HepG2 (cell line): ENCODE results near the gene RNF114. TPM values are rescaled to one million over a fixed set of nuclear protein-coding genes. Genes with fewer than 3 reads are reported as not detected.

ENCODE experiments used
- CBX5 ChIP-seq: sonication (generic); formaldehyde crosslinking; IDR thresholded peaks from 2 replicates; pipeline ENCODE4 v1.4.0; 2020; ENCODE audit warnings: missing genetic modification reagents, borderline replicate concordance
- DMTF1 ChIP-seq: sonication (generic); formaldehyde crosslinking; IDR thresholded peaks from 2 replicates; pipeline ENCODE4 v1.4.0; 2020; ENCODE audit warnings: mild to moderate bottlenecking, missing genetic modification reagents
- ERF ChIP-seq: IDR thresholded peaks from 2 replicates; pipeline ENCODE4 v1.6.1; 2018; ENCODE audit warnings: missing biosample characterization, missing genetic modification reagents
- FIP1L1 ChIP-seq: fragments of 200-400 bp; formaldehyde crosslinking; IDR thresholded peaks from 2 replicates; pipeline ENCODE4 v1.6.1; 2018; ENCODE audit warnings: low read depth, mild to moderate bottlenecking, low read length, moderate library complexity, borderline replicate concordance; ENCODE audit not compliant: insufficient read depth
- GTF3A ChIP-seq: sonication (generic); formaldehyde crosslinking; conservative IDR thresholded peaks from 2 replicates; pipeline ENCODE4 v1.4.0; 2020; ENCODE audit warnings: mild to moderate bottlenecking, missing genetic modification reagents
- HNF1A ChIP-seq, 2 experiments: sonication (generic) in 1 of 2; formaldehyde crosslinking in 1 of 2; IDR thresholded peaks; 2 replicates each; pipeline versions ENCODE4 v1.4.0 to v1.6.1; 2016 to 2020; ENCODE audit warnings: borderline replicate concordance in 1 of 2, low read depth in 1 of 2, mild to moderate bottlenecking in 1 of 2, missing genetic modification reagents in 1 of 2
- MXD3 ChIP-seq: IDR thresholded peaks from 2 replicates; pipeline ENCODE4 v1.6.1; 2016; ENCODE audit warnings: mild to moderate bottlenecking, missing biosample characterization, missing genetic modification reagents
- PBX2 ChIP-seq: IDR thresholded peaks from 2 replicates; pipeline ENCODE4 v1.6.1; 2016; ENCODE audit warnings: control low read depth
- RORA ChIP-seq: sonication (generic); formaldehyde crosslinking; IDR thresholded peaks from 2 replicates; pipeline ENCODE4 v1.5.0; 2020; ENCODE audit warnings: mild to moderate bottlenecking, missing genetic modification reagents, moderate library complexity
- SNAI1 ChIP-seq: sonication (generic); formaldehyde crosslinking; IDR thresholded peaks from 2 replicates; pipeline ENCODE4 v1.5.0; 2020; ENCODE audit warnings: mild to moderate bottlenecking, missing genetic modification reagents, borderline replicate concordance
- ZNF160 ChIP-seq: sonication (generic); formaldehyde crosslinking; IDR thresholded peaks from 2 replicates; pipeline ENCODE4 v1.8.0; 2022; ENCODE audit warnings: mild to moderate bottlenecking, inconsistent platforms, missing genetic modification reagents
- ZNF230 ChIP-seq: sonication (generic); formaldehyde crosslinking; IDR thresholded peaks from 2 replicates; pipeline ENCODE4 v1.4.0; 2020; ENCODE audit warnings: mild to moderate bottlenecking, missing genetic modification reagents
- ZNF839 ChIP-seq: sonication (generic); formaldehyde crosslinking; IDR thresholded peaks from 2 replicates; pipeline ENCODE4 v1.4.0; 2020; ENCODE audit warnings: missing genetic modification reagents, mild to moderate bottlenecking, borderline replicate concordance
- ZNF841 ChIP-seq: sonication (generic); formaldehyde crosslinking; IDR thresholded peaks from 2 replicates; pipeline ENCODE4 v1.8.1; 2023; ENCODE audit warnings: missing genetic modification reagents, borderline replicate concordance
- polyA plus RNA-seq, 8 experiments: library from polyadenylated mRNA; depleted of rRNA in 3 of 8; stranded (reverse) in 7 of 8; unstranded in 1 of 8; fragments of >200 nt; fragmentation: Illumina TruSeq in 4 of 8; extraction: Trizol in 4 of 8; gene quantifications; 2 replicates each; pipeline versions ENCODE4 v1.2.1 to v1.2.3, GENCODE V29; 2011 to 2016; ENCODE audit warnings: low read depth in 4 of 8, missing spikeins in 1 of 8, mixed read lengths in 1 of 8; ENCODE audit not compliant: insufficient read depth in 1 of 8
- total RNA-seq, 5 experiments: library from RNA; depleted of rRNA; stranded (reverse); fragments of >200 nt; fragmentation: Illumina TruSeq; extraction: Trizol; gene quantifications; 2 replicates each; pipeline ENCODE4 v1.2.3, GENCODE V29; 2016; ENCODE audit warnings: low read depth in 1 of 5
- TF ChIP-seq, protein P1 (sequence below): sonication (generic); formaldehyde crosslinking; IDR thresholded peaks from 2 replicates; pipeline ENCODE4 v1.5.1; 2020; ENCODE audit warnings: mild to moderate bottlenecking, missing genetic modification reagents, moderate library complexity

Gene RNF114
- total and polyA plus RNA-seq, 2 of the 13 experiments (the other 11 are each of a cell fraction or from before 2014, with no cell fraction given) = 119 to 126 TPM

GRCh38 chr20:49982346-49983122 is 46.3 kb downstream of the RNF114 start, which contains the start of gene SNAI1 (continued):
- TF ChIP-seq SNAI1 (CRISPR knock-in tag) (0 out of 2 replicates have a peak, but pooled peaks have one; percentile 27), RORA (no peak), GTF3A (CRISPR knock-in tag) (no peak), ERF (CRISPR knock-in tag) (peak; percentile 91), MXD3 (CRISPR knock-in tag) (peak; percentile 98), ZNF839 (CRISPR knock-in tag) (no peak), CBX5 (CRISPR knock-in tag) (peak; percentile 87), HNF1A (IDR thresholded peaks at IDR 0.05; ENCODE audit: low read depth) (no peak), HNF1A (CRISPR knock-in tag; IDR thresholded peaks at IDR 0.05; ENCODE audit: borderline replicate concordance) (peak; percentile 18; the same call in 1 of the 2 replicates), DMTF1 (CRISPR knock-in tag) (no peak; the same call in 1 of the 2 replicates), ZNF160 (no peak; the same call in none of the 2 replicates), PBX2 (CRISPR knock-in tag) (no peak), FIP1L1 (no peak), ZNF230 (CRISPR knock-in tag) (peak; percentile 79; the same call in 1 of the 2 replicates), ZNF841 (CRISPR knock-in tag) (peak; percentile 94)
- TF ChIP-seq, protein P1, sequence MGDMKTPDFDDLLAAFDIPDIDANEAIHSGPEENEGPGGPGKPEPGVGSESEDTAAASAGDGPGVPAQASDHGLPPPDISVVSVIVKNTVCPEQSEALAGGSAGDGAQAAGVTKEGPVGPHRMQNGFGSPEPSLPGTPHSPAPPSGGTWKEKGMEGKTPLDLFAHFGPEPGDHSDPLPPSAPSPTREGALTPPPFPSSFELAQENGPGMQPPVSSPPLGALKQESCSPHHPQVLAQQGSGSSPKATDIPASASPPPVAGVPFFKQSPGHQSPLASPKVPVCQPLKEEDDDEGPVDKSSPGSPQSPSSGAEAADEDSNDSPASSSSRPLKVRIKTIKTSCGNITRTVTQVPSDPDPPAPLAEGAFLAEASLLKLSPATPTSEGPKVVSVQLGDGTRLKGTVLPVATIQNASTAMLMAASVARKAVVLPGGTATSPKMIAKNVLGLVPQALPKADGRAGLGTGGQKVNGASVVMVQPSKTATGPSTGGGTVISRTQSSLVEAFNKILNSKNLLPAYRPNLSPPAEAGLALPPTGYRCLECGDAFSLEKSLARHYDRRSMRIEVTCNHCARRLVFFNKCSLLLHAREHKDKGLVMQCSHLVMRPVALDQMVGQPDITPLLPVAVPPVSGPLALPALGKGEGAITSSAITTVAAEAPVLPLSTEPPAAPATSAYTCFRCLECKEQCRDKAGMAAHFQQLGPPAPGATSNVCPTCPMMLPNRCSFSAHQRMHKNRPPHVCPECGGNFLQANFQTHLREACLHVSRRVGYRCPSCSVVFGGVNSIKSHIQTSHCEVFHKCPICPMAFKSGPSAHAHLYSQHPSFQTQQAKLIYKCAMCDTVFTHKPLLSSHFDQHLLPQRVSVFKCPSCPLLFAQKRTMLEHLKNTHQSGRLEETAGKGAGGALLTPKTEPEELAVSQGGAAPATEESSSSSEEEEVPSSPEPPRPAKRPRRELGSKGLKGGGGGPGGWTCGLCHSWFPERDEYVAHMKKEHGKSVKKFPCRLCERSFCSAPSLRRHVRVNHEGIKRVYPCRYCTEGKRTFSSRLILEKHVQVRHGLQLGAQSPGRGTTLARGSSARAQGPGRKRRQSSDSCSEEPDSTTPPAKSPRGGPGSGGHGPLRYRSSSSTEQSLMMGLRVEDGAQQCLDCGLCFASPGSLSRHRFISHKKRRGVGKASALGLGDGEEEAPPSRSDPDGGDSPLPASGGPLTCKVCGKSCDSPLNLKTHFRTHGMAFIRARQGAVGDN = peak; percentile 98
